GM19372 (cell line): ENCODE measurements around the gene COL1A1.
A peak's percentile ranks its signal among the peaks of the same experiment; 100 is the strongest.

Experiments
- ATAC-seq: cut with Tn5 transposase; IDR thresholded peaks from one replicate; pipeline ENCODE4 v1.9.1; 2021; ENCODE audit warnings: mild to moderate bottlenecking, low read depth, moderate library complexity; ENCODE audit not compliant: unreplicated experiment

COL1A1 gene

GRCh38 chr17:50214976-50215760 lies 13.7 kb upstream of the COL1A1 start:
- ATAC-seq: no peak

GRCh38 chr17:50213026-50214022 lies 11.9 kb upstream of the COL1A1 start:
- peak; percentile 87 for ATAC-seq

GRCh38 chr17:50212121-50212843 lies 10.9 kb upstream of the COL1A1 start:
- no peak for ATAC-seq

GRCh38 chr17:50211249-50212120 lies 10.1 kb upstream of the COL1A1 start:
- no peak for ATAC-seq

GRCh38 chr17:50210240-50211225 lies 9.1 kb upstream of the COL1A1 start:
- ATAC-seq: no peak

- ATAC-seq: no peak
Observed at GRCh38 chr17:50209472-50210239, 8.2 kb upstream of the COL1A1 start.

GRCh38 chr17:50209133-50209471 lies 7.7 kb upstream of the COL1A1 start:
- ATAC-seq: no peak

GRCh38 chr17:50208611-50209061 lies 7.2 kb upstream of the COL1A1 start:
- no peak for ATAC-seq

GRCh38 chr17:50207792-50208567 lies 6.5 kb upstream of the COL1A1 start:
- ATAC-seq: no peak

- ATAC-seq: no peak
Observed at GRCh38 chr17:50207315-50207714, 5.9 kb upstream of the COL1A1 start.

GRCh38 chr17:50206604-50207293 lies 5.3 kb upstream of the COL1A1 start:
- ATAC-seq: no peak

GRCh38 chr17:50205963-50206505 lies 4.6 kb upstream of the COL1A1 start:
- ATAC-seq: no peak

GRCh38 chr17:50205111-50205962 lies 3.9 kb upstream of the COL1A1 start:
- no peak for ATAC-seq

- no peak for ATAC-seq
Observed at GRCh38 chr17:50204431-50204830, 3.0 kb upstream of the COL1A1 start.

- no peak for ATAC-seq
Observed at GRCh38 chr17:50203604-50204345, 2.3 kb upstream of the COL1A1 start.
